SK-N-SH (cell line): Measurements from ENCODE around the gene PIGP. TPM values are rescaled to one million over a fixed set of nuclear protein-coding genes. Genes with fewer than 3 reads are reported as not detected.

Experiments
- CTCF ChIA-PET: fragments of 300-600, 350-600 bp; formaldehyde crosslinking; extraction: SDS; loops from one replicate; lab custom pipeline; 2021; lab: Yijun Ruan, JAX
- POLR2A ChIA-PET: fragments of 350-600 bp; sonication (Branson Sonifier 250); formaldehyde crosslinking; extraction: SDS; loops from one replicate; lab custom pipeline; 2020; ENCODE audit warnings: antibody characterized with exemption, inconsistent platforms; lab: Yijun Ruan, JAX
- DNase-seq: peaks from one replicate; pipeline ENCODE4 v3.0.0; 2012
- H2AFZ ChIP-seq: fragments of 200-600 bp; sonication (generic); 2 replicates; pipeline ENCODE4 v1.8.1; 2016; ENCODE audit warnings: antibody characterized with exemption, mild to moderate bottlenecking, low read depth
- H3F3A ChIP-seq: fragments of 200-600 bp; sonication (generic); replicated peaks from 2 replicates; pipeline ENCODE3; 2016; ENCODE audit warnings: antibody characterized with exemption, mild to moderate bottlenecking; ENCODE audit not compliant: insufficient read depth
- H3K27ac ChIP-seq, 2 experiments: fragments of 200-500 bp in 1 of 2; fragments of 200-600 bp in 1 of 2; sonication (Bioruptor generic) in 1 of 2; sonication (generic), shearing (Covaris generic) in 1 of 2; 2 replicates each; pipeline versions ENCODE4 v1.5.1 to v1.6.1; 2014 to 2016; ENCODE audit warnings: low read depth in 2 of 2, inconsistent platforms in 1 of 2, low read length in 1 of 2, mild to moderate bottlenecking in 1 of 2, mixed read lengths in 1 of 2
- H3K27me3 ChIP-seq: fragments of 200-600 bp; sonication (generic), shearing (Covaris generic); 2 replicates; pipeline ENCODE4 v1.6.1; 2016; ENCODE audit warnings: mixed run types; ENCODE audit not compliant: insufficient read depth
- H3K36me3 ChIP-seq, 2 experiments: fragments of 200-500 bp in 1 of 2; fragments of 200-600 bp in 1 of 2; sonication (Bioruptor generic) in 1 of 2; sonication (generic) in 1 of 2; replicated peaks in 1 of 2; 2 replicates each; pipeline versions ENCODE3 to v1.5.1; 2014 to 2016; ENCODE audit warnings: low read length in 1 of 2, mild to moderate bottlenecking in 1 of 2; ENCODE audit not compliant: insufficient read depth in 2 of 2, control insufficient read depth in 1 of 2
- H3K4me1 ChIP-seq, 2 experiments: fragments of 200-500 bp in 1 of 2; fragments of 200-600 bp in 1 of 2; sonication (Bioruptor generic) in 1 of 2; sonication (generic), shearing (Covaris generic) in 1 of 2; 2 replicates each; pipeline versions ENCODE4 v1.5.1 to v1.6.1; 2014 to 2016; ENCODE audit warnings: low read depth in 1 of 2, low read length in 1 of 2, mixed run types in 1 of 2; ENCODE audit not compliant: insufficient read depth in 2 of 2, control insufficient read depth in 1 of 2
- H3K4me2 ChIP-seq: fragments of 200-600 bp; sonication (generic), shearing (Covaris generic); 2 replicates; pipeline ENCODE4 v1.6.1; 2017; ENCODE audit warnings: mixed run types
- H3K4me3 ChIP-seq, 2 experiments: fragments of 200-500 bp in 1 of 2; fragments of 200-600 bp in 1 of 2; sonication (Bioruptor generic) in 1 of 2; sonication (generic), shearing (Covaris generic) in 1 of 2; 2 replicates each; pipeline versions ENCODE4 v1.5.1 to v1.8.1; 2014 to 2016; ENCODE audit warnings: low read depth in 2 of 2, inconsistent platforms in 1 of 2, low read length in 1 of 2, mild to moderate bottlenecking in 1 of 2, mixed read lengths in 1 of 2, moderate library complexity in 1 of 2
- H3K79me2 ChIP-seq: fragments of 200-600 bp; sonication (generic); 2 replicates; pipeline ENCODE4 v1.8.1; 2017; ENCODE audit warnings: mild to moderate bottlenecking; ENCODE audit not compliant: insufficient read depth
- H3K9ac ChIP-seq: fragments of 200-600 bp; sonication (generic); 2 replicates; pipeline ENCODE4 v1.6.1; 2017; ENCODE audit warnings: mixed run types
- H3K9me2 ChIP-seq: fragments of 200-600 bp; sonication (generic); 2 replicates; pipeline ENCODE4 v1.6.1; 2017; ENCODE audit warnings: mixed run types
- H3K9me3 ChIP-seq: fragments of 200-600 bp; sonication (generic); 2 replicates; pipeline ENCODE4 v1.6.1; 2017; ENCODE audit warnings: mixed run types, mild to moderate bottlenecking, moderate library complexity
- H4K20me1 ChIP-seq: fragments of 200-600 bp; sonication (generic); 2 replicates; pipeline ENCODE4 v1.6.1; 2017; ENCODE audit warnings: mild to moderate bottlenecking, mixed run types; ENCODE audit not compliant: insufficient read depth
- CHD2 ChIP-seq: fragments of 150-350 bp; IDR thresholded peaks from 2 replicates; pipeline ENCODE4 v1.6.1; 2018; ENCODE audit warnings: low read length; ENCODE audit not compliant: partially characterized antibody
- ELF1 ChIP-seq: IDR thresholded peaks from 2 replicates; pipeline ENCODE4 v1.4.0; 2012
- EP300 ChIP-seq, 2 experiments: IDR thresholded peaks; 2 replicates each; pipeline versions ENCODE4 v1.4.0 to v1.6.1; 2012; ENCODE audit warnings: borderline replicate concordance in 1 of 2, low read depth in 1 of 2, low read length in 1 of 2
- EZH2phosphoT487 ChIP-seq: fragments of 200-600 bp; sonication (generic); IDR thresholded peaks from 2 replicates; pipeline ENCODE4 v1.6.1; 2017; ENCODE audit warnings: low read depth, mixed run types, mild to moderate bottlenecking, antibody characterized with exemption, moderate library complexity, borderline replicate concordance
- FOXM1 ChIP-seq: IDR thresholded peaks from 2 replicates; pipeline ENCODE4 v1.4.0; 2012; ENCODE audit warnings: low read depth, mild to moderate bottlenecking
- JUND ChIP-seq: IDR thresholded peaks from 2 replicates; pipeline ENCODE4 v1.4.0; 2012
- MXI1 ChIP-seq: IDR thresholded peaks from 2 replicates; pipeline ENCODE4 v1.6.1; 2012; ENCODE audit warnings: mild to moderate bottlenecking, low read depth, low read length, improper control_type of control experiment
- RXRA ChIP-seq: IDR thresholded peaks from 2 replicates; pipeline ENCODE4 v1.4.0; 2012; ENCODE audit warnings: low read depth, mild to moderate bottlenecking, borderline replicate concordance
- TCF12 ChIP-seq: IDR thresholded peaks from 2 replicates; pipeline ENCODE4 v1.4.0; 2012
- TEAD4 ChIP-seq: IDR thresholded peaks from 2 replicates; pipeline ENCODE4 v1.4.0; 2012; ENCODE audit warnings: mild to moderate bottlenecking, borderline replicate concordance; ENCODE audit not compliant: insufficient read depth
- WGBS: methylation state at CpG from one replicate; pipeline ENCODE4 v1.1.6; 2017; ENCODE audit warnings: low lambda C conversion rate; 5-methylcytosine and 5-hydroxymethylcytosine counted together
- polyA plus RNA-seq, 3 experiments: library from polyadenylated mRNA; depleted of rRNA; stranded (reverse); fragments of >200 nt; gene quantifications; 2 replicates each; pipeline ENCODE4 v1.2.3, GENCODE V29; 2012
- TF ChIP-seq, protein P1 (sequence below): fragments of 150-350 bp; IDR thresholded peaks from 2 replicates; pipeline ENCODE4 v1.6.1; 2017; ENCODE audit warnings: antibody characterized with exemption, low read length, low read depth, borderline replicate concordance
- TF ChIP-seq, protein P2 (sequence below): IDR thresholded peaks from 2 replicates; pipeline ENCODE4 v1.6.1; 2012; ENCODE audit warnings: mild to moderate bottlenecking, low read depth, low read length, moderate library complexity
- TF ChIP-seq, protein P3 (sequence below): IDR thresholded peaks from 2 replicates; pipeline ENCODE4 v1.4.0; 2012; ENCODE audit warnings: low read depth
- TF ChIP-seq, protein P4 (sequence below): IDR thresholded peaks from 2 replicates; pipeline ENCODE4; 2012
- TF ChIP-seq, protein P5 (sequence below): IDR thresholded peaks from 2 replicates; pipeline ENCODE4 v1.4.0; 2012; ENCODE audit warnings: low read depth, borderline replicate concordance

PIGP gene
- polyA plus RNA-seq, 1 of the 3 experiments (the other 2 are of a cell fraction), result 28.3 TPM

DNA sequence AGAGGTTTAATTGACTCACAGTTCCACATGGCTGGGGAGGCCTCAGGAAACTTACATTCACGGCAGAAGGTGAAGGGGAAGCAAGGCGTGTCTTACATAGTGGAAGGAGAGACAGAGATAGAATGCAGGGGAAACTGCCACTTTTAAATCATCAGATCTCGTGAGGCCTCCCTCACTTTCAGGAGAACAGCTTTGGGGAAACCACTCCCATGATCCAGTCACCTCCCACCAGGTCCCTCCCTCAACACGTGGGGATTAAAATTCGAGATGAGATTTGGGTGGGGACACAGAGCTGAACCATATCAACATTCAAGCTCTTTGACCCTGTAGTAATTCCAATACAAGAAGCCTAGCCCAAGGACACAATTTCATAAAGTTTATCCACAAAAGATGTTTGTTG is 13.7 kb downstream of the PIGP start:
- no peaks in the 10 kb centered on the region for H3K9me2 ChIP-seq
- no peak overlapping the region for H3K4me2 ChIP-seq
- no peaks in the 10 kb centered on the region for H3K9me3 ChIP-seq
- H3F3A ChIP-seq, result peaks cover 10% of the 10 kb centered on the region
- no peaks in the 10 kb centered on the region for H3K27me3 ChIP-seq
- no peak for DNase-seq
- no peak overlapping the region for H3K27ac ChIP-seq
- 82% methylated on average over 5 of the region's 5 CpGs for WGBS
- H3K9ac ChIP-seq, result no peak overlapping the region
- POLR2A ChIA-PET, result no interaction called here
- CTCF ChIA-PET, result interaction anchor here (1.6 to 1.8 kb wide), 2 partner anchors 49 to 68 kb away, joined by 3 to 5 read pairs; no protein-coding TSS in a partner anchor
- no peaks in the 10 kb centered on the region for H4K20me1 ChIP-seq
- H3K79me2 ChIP-seq, result no peaks in the 10 kb centered on the region
- no peak overlapping the region for H2AFZ ChIP-seq
- no peak overlapping the region for H3K4me3 ChIP-seq
- H3K4me1 ChIP-seq, result peaks cover 9 to 20% of the 10 kb centered on the region in 2 experiments; a peak in 3 of 4 replicates
- H3K36me3 ChIP-seq, result no peaks in the 10 kb centered on the region
- TF ChIP-seq, protein P1, sequence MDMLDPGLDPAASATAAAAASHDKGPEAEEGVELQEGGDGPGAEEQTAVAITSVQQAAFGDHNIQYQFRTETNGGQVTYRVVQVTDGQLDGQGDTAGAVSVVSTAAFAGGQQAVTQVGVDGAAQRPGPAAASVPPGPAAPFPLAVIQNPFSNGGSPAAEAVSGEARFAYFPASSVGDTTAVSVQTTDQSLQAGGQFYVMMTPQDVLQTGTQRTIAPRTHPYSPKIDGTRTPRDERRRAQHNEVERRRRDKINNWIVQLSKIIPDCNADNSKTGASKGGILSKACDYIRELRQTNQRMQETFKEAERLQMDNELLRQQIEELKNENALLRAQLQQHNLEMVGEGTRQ, result no peak
- TF ChIP-seq, protein P2, sequence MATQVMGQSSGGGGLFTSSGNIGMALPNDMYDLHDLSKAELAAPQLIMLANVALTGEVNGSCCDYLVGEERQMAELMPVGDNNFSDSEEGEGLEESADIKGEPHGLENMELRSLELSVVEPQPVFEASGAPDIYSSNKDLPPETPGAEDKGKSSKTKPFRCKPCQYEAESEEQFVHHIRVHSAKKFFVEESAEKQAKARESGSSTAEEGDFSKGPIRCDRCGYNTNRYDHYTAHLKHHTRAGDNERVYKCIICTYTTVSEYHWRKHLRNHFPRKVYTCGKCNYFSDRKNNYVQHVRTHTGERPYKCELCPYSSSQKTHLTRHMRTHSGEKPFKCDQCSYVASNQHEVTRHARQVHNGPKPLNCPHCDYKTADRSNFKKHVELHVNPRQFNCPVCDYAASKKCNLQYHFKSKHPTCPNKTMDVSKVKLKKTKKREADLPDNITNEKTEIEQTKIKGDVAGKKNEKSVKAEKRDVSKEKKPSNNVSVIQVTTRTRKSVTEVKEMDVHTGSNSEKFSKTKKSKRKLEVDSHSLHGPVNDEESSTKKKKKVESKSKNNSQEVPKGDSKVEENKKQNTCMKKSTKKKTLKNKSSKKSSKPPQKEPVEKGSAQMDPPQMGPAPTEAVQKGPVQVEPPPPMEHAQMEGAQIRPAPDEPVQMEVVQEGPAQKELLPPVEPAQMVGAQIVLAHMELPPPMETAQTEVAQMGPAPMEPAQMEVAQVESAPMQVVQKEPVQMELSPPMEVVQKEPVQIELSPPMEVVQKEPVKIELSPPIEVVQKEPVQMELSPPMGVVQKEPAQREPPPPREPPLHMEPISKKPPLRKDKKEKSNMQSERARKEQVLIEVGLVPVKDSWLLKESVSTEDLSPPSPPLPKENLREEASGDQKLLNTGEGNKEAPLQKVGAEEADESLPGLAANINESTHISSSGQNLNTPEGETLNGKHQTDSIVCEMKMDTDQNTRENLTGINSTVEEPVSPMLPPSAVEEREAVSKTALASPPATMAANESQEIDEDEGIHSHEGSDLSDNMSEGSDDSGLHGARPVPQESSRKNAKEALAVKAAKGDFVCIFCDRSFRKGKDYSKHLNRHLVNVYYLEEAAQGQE, result no peak
- TF ChIP-seq, protein P3, sequence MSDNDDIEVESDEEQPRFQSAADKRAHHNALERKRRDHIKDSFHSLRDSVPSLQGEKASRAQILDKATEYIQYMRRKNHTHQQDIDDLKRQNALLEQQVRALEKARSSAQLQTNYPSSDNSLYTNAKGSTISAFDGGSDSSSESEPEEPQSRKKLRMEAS, result no peak
- TF ChIP-seq, protein P4, sequence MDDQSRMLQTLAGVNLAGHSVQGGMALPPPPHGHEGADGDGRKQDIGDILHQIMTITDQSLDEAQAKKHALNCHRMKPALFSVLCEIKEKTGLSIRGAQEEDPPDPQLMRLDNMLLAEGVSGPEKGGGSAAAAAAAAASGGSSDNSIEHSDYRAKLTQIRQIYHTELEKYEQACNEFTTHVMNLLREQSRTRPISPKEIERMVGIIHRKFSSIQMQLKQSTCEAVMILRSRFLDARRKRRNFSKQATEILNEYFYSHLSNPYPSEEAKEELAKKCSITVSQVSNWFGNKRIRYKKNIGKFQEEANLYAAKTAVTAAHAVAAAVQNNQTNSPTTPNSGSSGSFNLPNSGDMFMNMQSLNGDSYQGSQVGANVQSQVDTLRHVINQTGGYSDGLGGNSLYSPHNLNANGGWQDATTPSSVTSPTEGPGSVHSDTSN, result no peak
- TF ChIP-seq FOXM1, result no peak

DNA sequence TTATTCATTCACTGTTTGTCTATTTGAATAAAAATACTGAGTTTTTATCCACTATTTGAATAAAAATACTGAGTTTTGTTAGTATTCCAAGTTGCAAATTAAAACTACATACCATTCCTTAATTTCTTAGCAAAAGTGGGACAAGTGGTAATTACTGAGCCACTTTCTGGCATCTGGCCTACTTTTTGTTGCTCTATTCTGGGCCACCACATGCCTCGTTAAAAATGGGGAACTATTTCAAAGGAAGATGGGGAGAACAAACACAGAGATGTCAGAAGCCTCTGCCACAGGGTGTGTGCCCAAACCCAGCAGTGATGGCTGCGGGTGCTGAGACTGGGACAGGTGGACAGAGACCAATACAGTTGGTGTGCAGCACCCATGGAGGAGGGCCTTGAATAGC is 14.6 kb downstream of the PIGP start:
- Histone ChIP-seq H3K9me3 (no peaks in the 10 kb centered on the region), H3K4me1 (peaks cover 9 to 15% of the 10 kb centered on the region in 2 experiments; a peak in 3 of 4 replicates), H3K36me3 (no peaks in the 10 kb centered on the region), H3K4me3 (no peak overlapping the region), H3K79me2 (no peaks in the 10 kb centered on the region), H2AFZ (no peak overlapping the region), H3K27me3 (no peaks in the 10 kb centered on the region), H3F3A (peaks cover 10% of the 10 kb centered on the region), H3K4me2 (no peak overlapping the region), H3K27ac (no peak overlapping the region), H3K9ac (no peak overlapping the region), H3K9me2 (0 out of 2 replicates have a peak, but pooled peaks cover 3% of the 10 kb centered on the region), H4K20me1 (no peaks in the 10 kb centered on the region)
- no peak for TF ChIP-seq TCF12
- no peak for TF ChIP-seq CHD2
- TF ChIP-seq, protein P5, sequence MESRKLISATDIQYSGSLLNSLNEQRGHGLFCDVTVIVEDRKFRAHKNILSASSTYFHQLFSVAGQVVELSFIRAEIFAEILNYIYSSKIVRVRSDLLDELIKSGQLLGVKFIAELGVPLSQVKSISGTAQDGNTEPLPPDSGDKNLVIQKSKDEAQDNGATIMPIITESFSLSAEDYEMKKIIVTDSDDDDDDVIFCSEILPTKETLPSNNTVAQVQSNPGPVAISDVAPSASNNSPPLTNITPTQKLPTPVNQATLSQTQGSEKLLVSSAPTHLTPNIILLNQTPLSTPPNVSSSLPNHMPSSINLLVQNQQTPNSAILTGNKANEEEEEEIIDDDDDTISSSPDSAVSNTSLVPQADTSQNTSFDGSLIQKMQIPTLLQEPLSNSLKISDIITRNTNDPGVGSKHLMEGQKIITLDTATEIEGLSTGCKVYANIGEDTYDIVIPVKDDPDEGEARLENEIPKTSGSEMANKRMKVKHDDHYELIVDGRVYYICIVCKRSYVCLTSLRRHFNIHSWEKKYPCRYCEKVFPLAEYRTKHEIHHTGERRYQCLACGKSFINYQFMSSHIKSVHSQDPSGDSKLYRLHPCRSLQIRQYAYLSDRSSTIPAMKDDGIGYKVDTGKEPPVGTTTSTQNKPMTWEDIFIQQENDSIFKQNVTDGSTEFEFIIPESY, result no peak
- no peak for TF ChIP-seq MXI1
- TF ChIP-seq ELF1, result no peak
- no peak for TF ChIP-seq JUND
- TF ChIP-seq TEAD4, result no peak
- no peak for TF ChIP-seq EP300 (IDR thresholded peaks at IDR 0.05; ENCODE audit: borderline replicate concordance in 1 of 2, low read depth in 1 of 2, low read length in 1 of 2)
- TF ChIP-seq EZH2phosphoT487, result no peak
- no peak for TF ChIP-seq RXRA
- WGBS, result 93% methylated on average over 2 of the region's 2 CpGs
- ChIA-PET POLR2A (no interaction called here), CTCF (interaction anchor here (0.8 kb wide), 1 partner anchor 81 kb away, joined by 3 read pairs; no protein-coding TSS in a partner anchor)
- DNase-seq, result no peak
